Measurements from ENCODE around the gene CCDC85A. TPM values are rescaled to one million over a fixed set of nuclear protein-coding genes. Genes with fewer than 3 reads are reported as not detected.

CCDC85A gene
- total RNA-seq, 1 experiment from 2014 or later = 0.10 TPM

- Histone ChIP-seq H4K20me1 (ENCODE audit: insufficient read depth) (no peaks in the 10 kb centered on the region), H3K4me2 (ENCODE audit: low read length) (no peak overlapping the region), H3K36me3 (ENCODE audit: control insufficient read depth in 1 of 2, insufficient read depth in 2 of 2, low read length in 2 of 2) (no peaks in the 10 kb centered on the region), H3K27me3 (ENCODE audit: insufficient read depth, low read length) (no peaks in the 10 kb centered on the region), H3K9ac (ENCODE audit: low read length) (no peak overlapping the region), H3K4me3 (replicated peaks in 1 of 2; ENCODE audit: low read depth in 1 of 2, low read length in 2 of 2) (no peak overlapping the region), H3K9me3 (ENCODE audit: control insufficient read depth in 1 of 2, insufficient read depth in 1 of 2, low read depth in 1 of 2, low read length in 2 of 2) (no peaks in the 10 kb centered on the region), H3K4me1 (ENCODE audit: control insufficient read depth in 1 of 2, insufficient read depth in 2 of 2, low read length in 2 of 2) (no peaks in the 10 kb centered on the region), H2AFZ (ENCODE audit: low read depth, low read length, poor library complexity, severe bottlenecking) (no peak overlapping the region), H3K79me2 (ENCODE audit: insufficient read depth, low read length) (no peaks in the 10 kb centered on the region), H3K27ac (ENCODE audit: low read depth, low read length) (no peak overlapping the region), H3K9me2 (ENCODE audit: insufficient read depth) (no peaks in the 10 kb centered on the region)
- no peak for TF ChIP-seq POLR2A (IDR thresholded peaks at IDR 0.05; ENCODE audit: borderline replicate concordance, extremely low read depth, insufficient read depth, insufficient read length)
- no peak for TF ChIP-seq JUND (IDR thresholded peaks at IDR 0.05)
- no peak for TF ChIP-seq RAD21 (IDR thresholded peaks at IDR 0.05; ENCODE audit: low read depth)
- TF ChIP-seq POLR2AphosphoS5 (IDR thresholded peaks at IDR 0.05; ENCODE audit: low read depth, low read length) = no peak
- TF ChIP-seq ZFX (IDR thresholded peaks at IDR 0.05) = no peak
- no peak for TF ChIP-seq SP1 (IDR thresholded peaks at IDR 0.05; ENCODE audit: low read depth)
- TF ChIP-seq EGR1 (IDR thresholded peaks at IDR 0.05; ENCODE audit: low read depth) = no peak
- no peak for ATAC-seq
- POLR2A ChIA-PET = no interaction called here
- no peak for DNase-seq (ENCODE audit: low read depth, low spot score)
- no TSS peak for BruUV-seq (replicated peaks)
- RAD21 ChIA-PET (ENCODE audit: low non-redundant PET in 1 of 2, low total read pairs in 2 of 2, uncharacterized antibody in 2 of 2, unreplicated experiment in 2 of 2) = no interaction called here
- intact Hi-C loops (cut with micrococcal nuclease) = no loop called here
- CTCF ChIA-PET = no interaction called here
These were observed 161.0 kb downstream of the CCDC85A start for GRCh38 chr2:56344771-56345170.

- ATAC-seq = no peak
- intact Hi-C loops (cut with micrococcal nuclease) = no loop called here
- Histone ChIP-seq H3K79me2 (ENCODE audit: insufficient read depth, low read length) (no peaks in the 10 kb centered on the region), H3K27me3 (ENCODE audit: insufficient read depth, low read length) (no peaks in the 10 kb centered on the region), H3K36me3 (ENCODE audit: control insufficient read depth in 1 of 2, insufficient read depth in 2 of 2, low read length in 2 of 2) (no peaks in the 10 kb centered on the region), H2AFZ (ENCODE audit: low read depth, low read length, poor library complexity, severe bottlenecking) (no peak overlapping the region), H3K4me2 (ENCODE audit: low read length) (no peak overlapping the region), H4K20me1 (ENCODE audit: insufficient read depth) (no peaks in the 10 kb centered on the region), H3K4me3 (replicated peaks in 1 of 2; ENCODE audit: low read depth in 1 of 2, low read length in 2 of 2) (no peak overlapping the region), H3K9me2 (ENCODE audit: insufficient read depth) (no peaks in the 10 kb centered on the region), H3K9ac (ENCODE audit: low read length) (no peak overlapping the region), H3K4me1 (ENCODE audit: control insufficient read depth in 1 of 2, insufficient read depth in 2 of 2, low read length in 2 of 2) (no peaks in the 10 kb centered on the region), H3K27ac (ENCODE audit: low read depth, low read length) (no peak overlapping the region), H3K9me3 (ENCODE audit: control insufficient read depth in 1 of 2, insufficient read depth in 1 of 2, low read depth in 1 of 2, low read length in 2 of 2) (no peaks in the 10 kb centered on the region)
- no peak for TF ChIP-seq SIN3A (IDR thresholded peaks at IDR 0.05; ENCODE audit: low read depth)
- TF ChIP-seq JUND (IDR thresholded peaks at IDR 0.05) = no peak
- TF ChIP-seq ATF3 (IDR thresholded peaks at IDR 0.05) = no peak
- TF ChIP-seq POLR2AphosphoS5 (IDR thresholded peaks at IDR 0.05; ENCODE audit: low read depth, low read length) = no peak
- no peak for TF ChIP-seq ELF1 (IDR thresholded peaks at IDR 0.05; ENCODE audit: borderline replicate concordance, low read depth)
- TF ChIP-seq SRF (IDR thresholded peaks at IDR 0.05; ENCODE audit: low read depth) = no peak
- TF ChIP-seq ZNF274 (IDR thresholded peaks at IDR 0.05; ENCODE audit: low read depth, low read length) = no peak
- TF ChIP-seq MAX (IDR thresholded peaks at IDR 0.05) = no peak
- TF ChIP-seq YY1 (IDR thresholded peaks at IDR 0.05; ENCODE audit: extremely low read depth, insufficient replicate concordance, low read depth, low read length) = no peak
- no peak for TF ChIP-seq ZFX (IDR thresholded peaks at IDR 0.05)
- no peak for TF ChIP-seq FOSL1 (IDR thresholded peaks at IDR 0.05; ENCODE audit: low read depth)
- no peak for TF ChIP-seq CBX3 (IDR thresholded peaks at IDR 0.05; ENCODE audit: low read depth)
- TF ChIP-seq RAD21 (IDR thresholded peaks at IDR 0.05; ENCODE audit: low read depth) = no peak
- no TSS peak for BruUV-seq (replicated peaks)
- ChIA-PET RAD21 (ENCODE audit: low non-redundant PET in 1 of 2, low total read pairs in 2 of 2, uncharacterized antibody in 2 of 2, unreplicated experiment in 2 of 2) (no interaction called here), CTCF (no interaction called here), POLR2A (no interaction called here)
- no peak for DNase-seq (ENCODE audit: low read depth, low spot score)
These were observed 164.1 kb downstream of the CCDC85A start for GRCh38 chr2:56347881-56348280.

Measured in HCT116 (cell line).